K562 (cell line): ENCODE data around the gene TRIP12. TPM values are rescaled to one million over a fixed set of nuclear protein-coding genes. Genes with fewer than 3 reads are reported as not detected.

Experiments
- ATAC-seq: fragments of 200-7000 bp; cut with Tn5 transposase; 3 replicates; pipeline ENCODE4 v1.9.1; 2020; ENCODE audit warnings: moderate library complexity
- BruUV-seq: library from RNA; stranded (reverse); fragments of 400-500 nt; replicated peaks from 2 replicates; lab custom pipeline; 2021; lab: Mats Ljungman, UMichigan
- CTCF ChIA-PET: fragments of 300-600 bp; formaldehyde crosslinking; extraction: SDS; loops from one replicate; lab custom pipeline; 2021; ENCODE audit warnings: low intra/inter-chr PET ratio; lab: Yijun Ruan, JAX
- POLR2A ChIA-PET: fragments of 300-600, 350-650 bp; sonication (Branson Sonifier 250); formaldehyde crosslinking; extraction: SDS; loops from one replicate; lab custom pipeline; 2021; ENCODE audit warnings: antibody characterized with exemption, inconsistent platforms; lab: Yijun Ruan, JAX
- DNase-seq, 4 experiments: peaks; one replicate each; pipeline versions ENCODE4 v3.0.0 to v3.0.0-alpha.2; 2011 to 2018; ENCODE audit warnings: low spot score in 3 of 4, mixed read lengths in 3 of 4; ENCODE audit errors: extremely low read depth in 1 of 4
- FAIRE-seq: peaks from 2 replicates; lab custom pipeline; 2011; peaks lifted over from hg19 to GRCh38; lab: Jason Lieb, UNC
- H2AFZ ChIP-seq: 2 replicates; pipeline ENCODE4 v1.6.0; 2011; ENCODE audit warnings: low read depth, low read length, control low read depth, inconsistent platforms
- H3K27ac ChIP-seq: fragments of 200-600 bp; 3 replicates; pipeline ENCODE4 v1.8.0; 2011; ENCODE audit warnings: low read depth, mild to moderate bottlenecking, control low read depth, inconsistent platforms, low read length, moderate library complexity, mixed read lengths; ENCODE audit errors: extremely low read depth
- H3K27me3 ChIP-seq, 2 experiments: fragments of 300-600 bp in 1 of 2; 2 replicates in 1 of 2; 3 replicates in 1 of 2; pipeline versions ENCODE4 v1.6.0 to v1.8.0; 2011; ENCODE audit warnings: inconsistent platforms in 2 of 2, low read length in 2 of 2, mild to moderate bottlenecking in 1 of 2, mixed read lengths in 1 of 2, moderate library complexity in 1 of 2; ENCODE audit not compliant: control insufficient read depth in 2 of 2, insufficient read depth in 2 of 2
- H3K36me3 ChIP-seq: fragments of 300-600 bp; 3 replicates; pipeline ENCODE4 v1.8.0; 2011; ENCODE audit warnings: mild to moderate bottlenecking, low read length, inconsistent platforms; ENCODE audit not compliant: control insufficient read depth, insufficient read depth
- H3K4me1 ChIP-seq, 2 experiments: fragments of 200-600 bp in 1 of 2; replicated peaks in 1 of 2; 2 replicates in 1 of 2; 3 replicates in 1 of 2; pipeline versions ENCODE4 v1.5.1 to v1.8.0; 2011; ENCODE audit warnings: inconsistent platforms in 2 of 2, low read length in 2 of 2, mild to moderate bottlenecking in 1 of 2, mixed read lengths in 1 of 2, moderate library complexity in 1 of 2; ENCODE audit not compliant: control insufficient read depth in 2 of 2, insufficient read depth in 2 of 2
- H3K4me2 ChIP-seq: 2 replicates; pipeline ENCODE4 v1.6.1; 2011; ENCODE audit warnings: low read length, control low read depth, inconsistent platforms, mixed read lengths; ENCODE audit not compliant: insufficient read depth
- H3K4me3 ChIP-seq: fragments of 200-600 bp; sonication (generic), shearing (Covaris generic); 2 replicates; pipeline ENCODE4 v1.5.1; 2016; ENCODE audit warnings: control low read depth, inconsistent platforms
- H3K79me2 ChIP-seq: fragments of 200-600 bp; 3 replicates; pipeline ENCODE4 v1.8.0; 2011; ENCODE audit warnings: low read length, inconsistent platforms; ENCODE audit not compliant: control insufficient read depth, insufficient read depth
- H3K9ac ChIP-seq, 2 experiments: 2 replicates each; pipeline versions ENCODE4 v1.6.0 to v1.6.1; 2011; ENCODE audit warnings: low read depth in 2 of 2, low read length in 2 of 2, control low read depth in 1 of 2, inconsistent platforms in 1 of 2, mild to moderate bottlenecking in 1 of 2, mixed read lengths in 1 of 2; ENCODE audit not compliant: insufficient read depth in 1 of 2
- H3K9me1 ChIP-seq: one replicate; pipeline ENCODE4 v1.6.0; 2011; ENCODE audit warnings: inconsistent platforms, mild to moderate bottlenecking, low read length, moderate library complexity; ENCODE audit not compliant: control insufficient read depth, insufficient read depth
- H3K9me3 ChIP-seq: replicated peaks from 2 replicates; pipeline ENCODE4 v1.5.1; 2011; ENCODE audit warnings: low read depth, low read length, inconsistent platforms; ENCODE audit not compliant: control insufficient read depth, insufficient read depth
- H4K20me1 ChIP-seq: replicated peaks from 2 replicates; pipeline ENCODE4 v1.6.1; 2011; ENCODE audit warnings: low read length, inconsistent platforms, mixed read lengths; ENCODE audit not compliant: control insufficient read depth, insufficient read depth
- BRF2 ChIP-seq: IDR thresholded peaks from 3 replicates; pipeline ENCODE4 v1.6.1; 2011; ENCODE audit warnings: borderline replicate concordance, mild to moderate bottlenecking; ENCODE audit not compliant: insufficient read length, insufficient read depth
- CHD4 ChIP-seq: fragments of 200-600 bp; sonication (generic); IDR thresholded peaks from 3 replicates; pipeline ENCODE4 v1.6.1; 2012; ENCODE audit warnings: low read depth, mild to moderate bottlenecking, mixed read lengths, low read length, inconsistent platforms; ENCODE audit not compliant: insufficient read depth, insufficient replicate concordance, poor library complexity, severe bottlenecking
- CREB3 ChIP-seq: fragments of 450-650 bp; conservative IDR thresholded peaks from 2 replicates; pipeline ENCODE4 v1.6.1; 2016; ENCODE audit warnings: missing genetic modification characterization, low read depth, mild to moderate bottlenecking, missing compliant biosample characterization, moderate library complexity
- MECOM ChIP-seq: fragments of 250-450 bp; sonication (Bioruptor Pico); IDR thresholded peaks from 2 replicates; pipeline ENCODE4 v1.8.0; 2022; ENCODE audit warnings: inconsistent platforms
- SAFB2 ChIP-seq: fragments of 200-400 bp; formaldehyde crosslinking; IDR thresholded peaks from 2 replicates; pipeline ENCODE4 v1.6.1; 2018; ENCODE audit warnings: borderline replicate concordance, low read length, low read depth, moderate library complexity; ENCODE audit not compliant: severe bottlenecking
- THAP12 ChIP-seq: fragments of 250-450 bp; sonication (Bioruptor Pico); IDR thresholded peaks from 2 replicates; pipeline ENCODE4 v1.9.0; 2021; ENCODE audit warnings: mild to moderate bottlenecking, inconsistent platforms
- ZNF12 ChIP-seq: sonication (generic); formaldehyde crosslinking; IDR thresholded peaks from 2 replicates; pipeline ENCODE4 v1.4.0; 2020; ENCODE audit warnings: mild to moderate bottlenecking, missing genetic modification reagents
- WGBS: fragments of 100-300 bp; shearing (Covaris generic); methylation state at CpG from one replicate; pipeline ENCODE4 v1.1.6; 2016; ENCODE audit warnings: low coverage, mixed read lengths; ENCODE audit not compliant: insufficient coverage; ENCODE audit errors: missing lambda C conversion rate; 5-methylcytosine and 5-hydroxymethylcytosine counted together
- in situ Hi-C: fragments of 300-500 bp; cut with MboI; formaldehyde crosslinking; loops from 4 replicates; pipeline ENCODE4 v1.15.0; 2018; ENCODE audit warnings: inconsistent platforms, mixed read lengths
- intact Hi-C: fragments of 100-400 bp; cut with micrococcal nuclease; formaldehyde crosslinking; loops from 2 replicates; pipeline ENCODE4 v1.14.2; 2022
- polyA plus RNA-seq, 8 experiments: library from polyadenylated mRNA; depleted of rRNA in 4 of 8; stranded (reverse) in 5 of 8; unstranded in 3 of 8; fragments of >200 nt; fragmentation: Nextera tagmentation in 2 of 8; fragmentation: Illumina TruSeq in 1 of 8; extraction: Ambion mirVana in 2 of 8; extraction: Trizol in 1 of 8; gene quantifications; 2 replicates each; pipeline versions ENCODE4 v1.2.1 to v1.2.3, GENCODE V29; 2011 to 2014; ENCODE audit warnings: inconsistent platforms in 1 of 8, missing spikeins in 1 of 8
- total RNA-seq, 7 experiments: library from RNA; depleted of rRNA in 6 of 7; stranded (reverse); fragments of >200 nt in 6 of 7; fragmentation: Illumina TruSeq in 2 of 7; extraction: Trizol in 2 of 7; gene quantifications; 2 replicates each; pipeline versions ENCODE4 v1.2.1 to v1.2.3, GENCODE V29; 2011 to 2021; ENCODE audit warnings: low replicate concordance in 1 of 7

TRIP12 gene
- total and polyA plus RNA-seq, 9 of the 15 experiments (the other 6 are each of a cell fraction or from before 2014, with no cell fraction given), result 15.2 to 131 (median 80.1) TPM

GRCh38 chr2:229875549-229875948 lies 46.3 kb downstream of the TRIP12 start (continued):
- no peak for TF ChIP-seq THAP12 (CRISPR knock-in tag)
- TF ChIP-seq, all 486 proteins: peak for 0

- Histone ChIP-seq H3K36me3 (peaks cover 31% of the 10 kb centered on the region), H3K9me3 (no peaks in the 10 kb centered on the region), H3K27ac (no peak overlapping the region), H3K9ac (no peak overlapping the region), H3K79me2 (peaks cover 36% of the 10 kb centered on the region), H3K27me3 (no peaks in the 10 kb centered on the region), H3K4me3 (no peak overlapping the region), H3K4me1 (no peaks in the 10 kb centered on the region; a peak in 1 of 5 replicates), H3K9me1 (no peaks in the 10 kb centered on the region), H2AFZ (no peak overlapping the region), H4K20me1 (no peaks in the 10 kb centered on the region), H3K4me2 (no peak overlapping the region)
- no TSS peak for BruUV-seq
- in situ Hi-C loops (no loop called here), intact Hi-C loops (no loop called here)
- FAIRE-seq, result no peak
- POLR2A ChIA-PET, result no interaction called here
- no peak for ATAC-seq
- CTCF ChIA-PET, result no interaction called here
- TF ChIP-seq BRF2 (no peak), SAFB2 (no peak), CREB3 (no peak), MECOM (CRISPR knock-in tag) (no peak), CHD4 (no peak), ZNF12 (no peak)
- DNase-seq, result no peak
- 89% methylated on average over 4 of the region's 4 CpGs for WGBS
Observed at GRCh38 chr2:229874647-229875046, 47.2 kb downstream of the TRIP12 start.
